NCI-H128 (cell line): ENCODE measurements around the gene IRF7.

Source experiments
- DNase-seq: peaks from one replicate; lab custom pipeline; 2025; ENCODE audit not compliant: unreplicated experiment; lab: John Stamatoyannopoulos, UW

The IRF7 gene

DNA sequence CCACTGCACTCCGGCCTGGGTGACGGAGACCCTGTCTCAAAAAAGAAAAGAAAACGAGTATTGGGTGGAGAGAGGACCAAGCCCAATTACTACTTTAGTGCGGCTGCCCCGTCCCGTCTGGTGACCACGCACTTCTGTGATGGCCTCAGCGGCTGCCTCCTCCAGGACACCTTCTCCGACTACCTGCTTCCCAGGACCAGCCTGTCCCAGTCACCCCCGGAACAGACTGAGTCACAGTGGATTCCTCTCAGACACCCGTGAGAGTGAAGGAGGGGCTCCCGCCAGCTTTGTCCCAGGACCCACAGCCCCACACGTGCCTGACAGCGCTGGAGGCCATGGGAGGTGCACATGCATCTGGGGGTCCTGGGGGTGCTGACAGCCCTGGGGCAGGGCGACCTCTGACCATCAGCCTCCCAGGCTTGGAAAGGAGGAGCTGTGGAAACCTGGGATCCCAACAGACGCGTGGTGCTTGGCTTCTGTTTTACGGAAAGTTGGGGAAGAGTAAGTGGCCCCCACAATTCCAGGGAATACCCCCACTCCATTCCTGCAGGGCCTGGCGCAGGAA lies 26.1 kb upstream of the IRF7 start:
- DNase-seq: no peak

DNA sequence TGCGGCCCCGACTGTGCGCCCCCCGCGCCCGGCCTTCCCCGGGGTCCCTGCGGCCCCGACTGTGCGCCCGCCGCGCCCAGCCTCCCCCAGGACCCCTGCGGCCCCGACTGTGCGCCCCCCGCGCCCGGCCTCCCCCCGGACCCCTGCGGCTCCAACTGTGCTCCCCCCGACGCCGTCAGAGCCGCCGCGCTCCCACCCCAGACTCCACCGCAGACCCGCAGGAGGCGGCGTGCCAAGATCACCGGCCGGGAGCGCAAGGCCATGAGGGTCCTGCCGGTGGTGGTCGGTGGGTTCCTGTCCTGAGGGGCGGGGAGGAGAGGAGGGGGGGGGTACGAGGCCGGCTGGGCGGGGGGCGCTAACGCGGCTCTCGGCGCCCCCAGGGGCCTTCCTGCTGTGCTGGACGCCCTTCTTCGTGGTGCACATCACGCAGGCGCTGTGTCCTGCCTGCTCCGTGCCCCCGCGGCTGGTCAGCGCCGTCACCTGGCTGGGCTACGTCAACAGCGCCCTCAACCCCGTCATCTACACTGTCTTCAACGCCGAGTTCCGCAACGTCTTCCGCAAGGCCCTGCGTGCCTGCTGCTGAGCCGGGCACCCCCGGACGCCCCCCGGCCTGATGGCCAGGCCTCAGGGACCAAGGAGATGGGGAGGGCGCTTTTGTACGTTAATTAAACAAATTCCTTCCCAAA lies 24.4 kb upstream of the IRF7 start:
- no peak for DNase-seq

DNA sequence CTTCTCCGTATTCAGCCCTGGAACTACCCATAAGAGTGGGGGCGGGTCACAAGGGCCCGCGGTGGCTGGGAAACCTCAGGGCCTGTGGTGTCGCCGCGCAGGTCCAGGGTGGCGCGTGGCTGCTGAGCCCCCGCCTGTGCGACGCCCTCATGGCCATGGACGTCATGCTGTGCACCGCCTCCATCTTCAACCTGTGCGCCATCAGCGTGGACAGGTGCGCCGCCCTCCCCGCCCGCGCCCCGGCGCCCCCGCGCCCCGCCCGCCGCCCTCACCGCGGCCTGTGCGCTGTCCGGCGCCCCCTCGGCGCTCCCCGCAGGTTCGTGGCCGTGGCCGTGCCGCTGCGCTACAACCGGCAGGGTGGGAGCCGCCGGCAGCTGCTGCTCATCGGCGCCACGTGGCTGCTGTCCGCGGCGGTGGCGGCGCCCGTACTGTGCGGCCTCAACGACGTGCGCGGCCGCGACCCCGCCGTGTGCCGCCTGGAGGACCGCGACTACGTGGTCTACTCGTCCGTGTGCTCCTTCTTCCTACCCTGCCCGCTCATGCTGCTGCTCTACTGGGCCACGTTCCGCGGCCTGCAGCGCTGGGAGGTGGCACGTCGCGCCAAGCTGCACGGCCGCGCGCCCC lies 23.7 kb upstream of the IRF7 start:
- DNase-seq: no peak

DNA sequence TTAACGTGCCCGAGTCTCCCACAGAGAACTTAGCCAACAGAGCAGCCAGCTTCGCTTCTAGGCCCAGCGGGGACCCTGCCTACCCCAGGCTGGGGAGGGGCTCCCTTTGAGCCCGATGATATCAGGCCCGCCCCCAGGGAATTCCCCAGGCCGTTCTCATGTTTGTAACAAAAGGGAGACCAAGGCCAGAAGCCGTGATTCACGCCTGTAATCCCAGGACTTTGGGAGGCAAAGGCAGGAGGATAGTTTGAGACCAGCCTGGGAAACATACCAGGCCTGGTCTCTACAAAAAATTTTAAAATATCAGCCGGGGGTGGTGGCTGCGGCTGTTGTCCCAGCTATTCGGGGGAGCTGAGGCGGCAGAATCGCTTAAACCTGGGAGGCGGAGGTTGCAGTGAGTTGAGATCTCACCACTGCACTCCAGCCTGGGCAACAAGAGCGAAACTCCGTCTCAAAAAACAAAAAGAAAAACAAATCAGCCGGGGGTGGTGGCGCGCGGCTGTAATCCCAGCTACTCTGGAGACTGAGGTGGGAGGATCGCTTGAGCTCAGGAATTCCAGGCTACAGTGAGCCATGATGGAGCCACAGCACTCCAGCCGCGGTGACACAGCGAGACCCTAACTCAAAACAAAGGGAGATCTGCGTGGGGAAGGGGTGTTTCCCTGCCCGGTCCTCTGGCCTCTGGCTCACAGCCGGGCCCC lies 23.0 kb upstream of the IRF7 start:
- DNase-seq: no peak

DNA sequence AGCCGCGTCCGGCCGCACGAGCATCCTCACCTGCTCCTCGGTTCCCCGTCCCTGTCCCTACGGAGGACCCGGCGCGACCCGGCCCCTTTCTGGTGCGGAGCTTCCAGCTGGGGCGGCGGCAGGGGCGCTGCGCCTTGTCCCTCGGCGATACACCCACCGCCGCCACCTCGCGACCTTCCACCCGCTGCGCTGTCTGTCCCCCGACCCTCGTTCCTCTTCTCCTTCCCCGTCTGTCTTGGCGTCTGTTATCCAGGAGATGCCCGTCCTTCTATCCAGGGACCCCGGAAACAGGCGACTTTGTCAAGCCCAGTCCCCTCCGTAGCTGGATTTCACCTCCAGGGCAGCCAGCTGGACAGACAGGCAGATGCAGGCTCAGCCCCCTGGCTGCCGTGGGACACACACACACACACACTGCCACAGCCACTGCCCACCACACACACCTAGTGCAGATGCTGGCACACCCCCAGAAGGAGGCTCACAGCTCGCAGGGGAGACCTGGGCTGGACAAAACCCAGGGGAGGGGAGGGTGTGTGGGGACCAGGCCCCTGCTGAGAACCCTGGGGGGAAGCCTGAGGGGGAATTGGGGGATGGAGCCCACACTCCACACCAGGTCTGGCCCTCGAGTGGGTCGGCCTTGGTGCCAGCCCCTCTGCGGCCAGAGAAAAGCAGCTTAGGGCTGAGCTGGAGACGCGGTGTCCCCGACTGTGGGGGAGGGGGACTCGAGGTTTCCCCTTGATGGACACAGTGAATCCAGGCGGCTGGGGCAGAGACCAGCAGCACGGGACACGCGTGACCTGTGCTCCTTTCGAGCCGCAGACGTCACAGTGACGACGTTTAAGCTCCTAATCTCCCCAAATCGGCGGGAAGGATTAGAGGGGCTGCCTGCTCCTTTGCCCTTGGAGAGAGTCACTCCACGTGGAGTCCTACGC lies 22.1 kb upstream of the IRF7 start:
- no peak for DNase-seq

DNA sequence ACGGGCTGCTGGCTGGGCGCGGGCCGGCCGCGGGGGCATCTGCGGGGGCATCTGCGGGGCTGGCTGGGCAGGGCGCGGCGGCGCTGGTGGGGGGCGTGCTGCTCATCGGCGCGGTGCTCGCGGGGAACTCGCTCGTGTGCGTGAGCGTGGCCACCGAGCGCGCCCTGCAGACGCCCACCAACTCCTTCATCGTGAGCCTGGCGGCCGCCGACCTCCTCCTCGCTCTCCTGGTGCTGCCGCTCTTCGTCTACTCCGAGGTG lies 21.5 kb upstream of the IRF7 start:
- DNase-seq: no peak

DNA sequence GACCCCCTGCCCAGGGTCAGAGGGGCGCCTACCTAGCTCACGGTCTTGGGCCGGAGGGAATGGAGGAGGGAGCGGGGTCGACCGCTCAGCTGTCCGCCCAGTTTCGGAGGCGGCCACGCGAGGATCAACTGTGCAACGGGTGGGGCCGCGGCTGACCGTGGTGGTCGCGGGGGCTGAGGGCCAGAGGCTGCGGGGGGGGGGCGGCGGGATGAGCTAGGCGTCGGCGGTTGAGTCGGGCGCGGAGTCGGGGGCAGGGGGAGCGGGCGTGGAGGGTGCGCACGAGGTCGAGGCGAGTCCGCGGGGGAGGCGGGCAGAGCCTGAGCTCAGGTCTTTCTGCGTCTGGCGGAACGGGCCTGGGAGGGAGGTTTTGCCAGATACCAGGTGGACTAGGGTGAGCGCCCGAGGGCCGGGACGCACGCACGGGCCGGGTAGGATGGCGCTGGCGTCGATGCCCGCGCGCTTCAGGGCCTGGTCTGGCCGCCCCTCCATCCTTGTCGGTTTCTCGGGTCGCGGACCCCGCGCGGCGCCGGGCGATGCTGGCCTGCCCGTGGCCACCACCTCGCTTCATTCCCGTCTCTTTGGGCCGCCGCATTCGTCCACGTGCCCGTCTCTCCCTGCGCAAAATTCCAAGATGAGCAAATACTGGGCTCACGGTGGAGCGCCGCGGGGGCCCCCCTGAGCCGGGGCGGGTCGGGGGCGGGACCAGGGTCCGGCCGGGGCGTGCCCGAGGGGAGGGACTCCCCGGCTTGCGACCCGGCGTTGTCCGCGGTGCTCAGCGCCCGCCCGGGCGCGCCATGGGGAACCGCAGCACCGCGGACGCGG lies 21.0 kb upstream of the IRF7 start, which contains the start of gene DRD4:
Gene DRD4, plus strand, starts transcription at position 759 of the 822 bp plus-strand sequence. Its CDS starts 36 bp downstream, at position 795.
- no peak for DNase-seq

DNA sequence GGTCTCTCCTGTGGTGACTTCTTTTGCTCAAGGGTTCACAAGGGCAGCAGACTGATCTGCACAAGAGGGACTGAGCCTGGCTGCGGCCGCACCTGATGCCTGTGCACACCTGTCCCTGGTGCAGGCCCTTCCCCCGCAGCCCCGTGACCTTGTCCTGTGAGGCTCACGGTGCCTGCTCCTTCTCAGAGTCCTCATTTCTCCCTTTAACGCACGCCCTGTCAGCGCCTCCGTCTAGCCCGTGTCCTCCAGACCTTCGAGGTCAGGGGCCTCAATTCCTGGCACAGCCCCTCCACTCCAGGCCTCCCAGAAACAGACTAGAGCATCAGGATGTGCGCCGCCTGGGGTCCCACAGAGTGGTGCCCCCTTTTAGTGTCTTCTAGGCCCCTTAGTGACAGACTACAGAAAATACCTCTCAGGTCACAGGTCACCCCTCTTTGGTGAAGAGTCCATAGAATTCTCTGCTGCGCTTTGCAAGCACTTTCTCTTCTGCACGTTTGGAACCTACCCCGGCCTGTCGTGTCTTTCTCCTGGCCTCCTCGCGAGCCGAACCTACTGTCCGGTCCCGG lies 20.3 kb upstream of the IRF7 start:
- DNase-seq: no peak

DNA sequence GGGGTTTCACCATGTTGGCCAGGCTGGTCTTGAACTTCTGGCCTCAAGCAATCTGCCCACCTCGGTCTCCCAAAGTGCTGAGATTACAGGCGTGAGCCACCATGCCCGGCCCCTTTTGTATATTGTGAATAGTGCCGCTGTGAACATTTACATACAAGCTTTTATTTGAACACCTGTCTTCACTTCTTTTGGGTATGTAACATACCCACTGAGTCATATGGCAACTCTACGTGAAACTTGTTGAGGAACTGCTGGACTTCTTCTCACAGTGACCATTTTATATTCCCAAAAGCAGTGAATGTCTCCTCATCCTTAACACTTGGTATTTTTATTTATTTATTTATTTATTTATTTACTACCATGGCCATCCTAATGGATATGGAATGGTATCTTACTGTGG lies 15.1 kb upstream of the IRF7 start:
- DNase-seq: no peak

DNA sequence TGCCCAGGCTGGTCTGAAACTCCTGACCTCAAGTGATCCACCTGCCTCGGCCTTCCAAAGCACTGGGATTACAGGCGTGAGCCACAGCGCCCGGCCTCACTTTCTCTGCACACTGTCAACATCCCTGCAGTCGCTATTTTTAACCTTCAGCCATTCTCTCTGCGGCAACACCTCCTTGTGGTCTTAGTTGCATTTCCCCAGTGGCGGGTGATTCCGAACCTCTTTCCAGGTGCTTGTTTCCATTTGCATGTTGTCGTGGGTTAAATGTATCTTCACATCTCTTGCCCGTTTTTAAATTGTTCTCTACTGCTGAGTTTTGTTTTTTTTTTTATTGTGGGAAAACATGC lies 13.5 kb upstream of the IRF7 start:
- no peak for DNase-seq

DNA sequence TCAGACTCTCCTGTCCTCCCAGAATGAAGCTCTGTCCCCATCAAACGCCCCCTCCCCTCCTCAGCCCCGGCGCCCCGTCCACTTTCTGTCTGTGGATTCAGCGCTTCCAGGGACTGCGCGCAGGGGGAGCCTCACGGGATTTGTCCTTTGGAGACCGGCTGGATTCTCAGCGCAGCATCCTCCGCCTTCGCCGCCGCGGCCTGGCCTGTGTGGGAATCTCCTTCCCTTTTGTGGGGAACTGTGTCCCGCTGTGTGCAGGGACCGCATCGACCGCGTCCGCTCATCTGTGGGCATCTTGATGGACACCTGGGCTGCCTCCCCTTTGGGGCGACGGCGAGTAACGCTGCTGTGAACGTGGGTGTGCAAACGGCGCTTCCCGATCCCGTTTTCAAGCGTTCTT lies 12.3 kb upstream of the IRF7 start:
- no peak for DNase-seq

DNA sequence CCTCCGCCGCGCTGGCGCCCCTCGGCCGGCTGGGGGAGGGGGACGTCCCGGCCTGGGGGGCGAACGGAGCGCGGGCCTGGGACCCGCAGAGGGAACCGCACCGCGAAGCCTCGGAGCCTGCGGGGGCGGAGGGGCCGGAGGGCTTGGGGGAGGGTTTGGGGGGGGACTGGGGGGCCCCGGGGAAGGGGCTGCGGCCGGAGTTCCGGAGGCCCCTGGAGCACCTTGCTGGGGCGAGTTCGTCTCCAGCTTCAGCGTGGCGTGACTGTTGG lies 11.5 kb upstream of the IRF7 start:
- no peak for DNase-seq

DNA sequence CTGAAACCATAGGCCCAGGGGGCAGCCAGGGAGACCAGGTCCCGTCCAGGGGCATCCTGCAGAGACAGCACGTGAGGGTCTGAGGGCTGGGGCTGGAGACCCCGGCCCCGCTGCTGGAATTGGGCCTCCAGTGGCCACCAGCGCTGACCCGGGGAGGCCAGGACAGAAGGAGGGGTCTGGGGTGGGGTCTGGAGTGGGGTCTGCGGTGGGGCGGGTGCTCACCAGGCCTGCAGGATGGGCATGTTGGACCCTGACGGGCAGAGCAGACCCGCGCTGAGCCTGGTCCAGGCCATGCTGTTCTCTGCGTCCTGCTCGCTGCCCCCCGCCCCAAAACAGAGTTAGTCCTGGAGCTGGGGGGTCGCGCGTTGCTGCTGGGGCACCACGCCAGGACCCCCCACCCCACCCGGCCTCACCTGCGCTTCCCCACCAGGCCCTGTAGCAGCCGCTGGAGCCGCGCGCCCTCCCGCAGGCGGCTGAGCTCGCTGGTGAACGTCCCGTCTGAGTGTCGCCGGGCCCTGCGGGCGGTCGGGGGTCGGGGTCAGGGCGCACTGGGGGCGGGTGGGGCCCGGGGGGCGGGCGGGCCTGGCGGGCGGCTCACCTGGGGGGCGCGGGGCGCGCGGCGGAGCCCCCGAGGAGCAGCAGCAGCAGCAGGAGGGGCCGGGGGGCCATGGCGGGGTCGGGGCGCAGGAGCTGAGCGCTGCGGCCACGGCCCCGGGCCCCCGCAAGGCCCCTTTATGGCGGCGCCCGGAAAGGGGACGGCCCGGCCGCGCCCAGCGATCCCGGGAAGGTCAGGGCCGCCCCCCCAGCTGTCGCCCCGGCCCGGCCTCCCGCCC lies 10.9 kb upstream of the IRF7 start, which contains the start of gene SCT:
Gene SCT, minus strand, starts transcription at position 707 of the 833 bp plus-strand sequence. Its CDS starts 38 bp downstream, at position 669.
- no peak for DNase-seq

DNA sequence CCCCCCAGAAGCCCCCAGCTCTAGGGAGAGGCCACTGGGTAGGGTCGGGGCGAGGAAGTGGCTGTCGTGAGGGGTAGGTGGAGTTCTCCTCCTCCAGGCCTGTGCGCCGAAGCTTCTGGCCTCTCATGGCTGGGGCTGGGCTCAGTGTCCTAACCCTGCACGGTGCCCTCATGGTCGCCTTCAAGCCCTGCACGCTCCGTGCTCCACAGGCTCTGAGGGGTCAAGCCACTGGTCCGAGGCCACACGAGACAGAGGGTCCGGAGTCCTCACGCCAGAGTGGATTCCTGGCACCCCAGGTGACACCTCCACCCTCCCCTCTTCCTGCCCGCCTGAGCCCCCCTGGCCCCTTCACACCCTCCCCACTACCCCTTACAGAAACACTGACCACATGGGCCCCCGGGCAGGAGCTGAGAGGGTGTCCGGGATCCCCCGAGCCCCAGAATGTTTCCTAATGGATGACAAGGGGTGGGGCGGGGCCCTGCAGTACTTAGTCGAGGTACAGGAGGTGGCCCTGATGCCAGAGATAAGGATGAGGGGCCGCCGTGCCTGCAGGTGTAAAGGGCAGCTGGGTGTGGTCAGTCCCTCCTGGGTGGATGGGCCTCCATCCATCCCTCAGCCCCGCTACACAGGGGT lies 10.0 kb upstream of the IRF7 start:
- DNase-seq: no peak

DNA sequence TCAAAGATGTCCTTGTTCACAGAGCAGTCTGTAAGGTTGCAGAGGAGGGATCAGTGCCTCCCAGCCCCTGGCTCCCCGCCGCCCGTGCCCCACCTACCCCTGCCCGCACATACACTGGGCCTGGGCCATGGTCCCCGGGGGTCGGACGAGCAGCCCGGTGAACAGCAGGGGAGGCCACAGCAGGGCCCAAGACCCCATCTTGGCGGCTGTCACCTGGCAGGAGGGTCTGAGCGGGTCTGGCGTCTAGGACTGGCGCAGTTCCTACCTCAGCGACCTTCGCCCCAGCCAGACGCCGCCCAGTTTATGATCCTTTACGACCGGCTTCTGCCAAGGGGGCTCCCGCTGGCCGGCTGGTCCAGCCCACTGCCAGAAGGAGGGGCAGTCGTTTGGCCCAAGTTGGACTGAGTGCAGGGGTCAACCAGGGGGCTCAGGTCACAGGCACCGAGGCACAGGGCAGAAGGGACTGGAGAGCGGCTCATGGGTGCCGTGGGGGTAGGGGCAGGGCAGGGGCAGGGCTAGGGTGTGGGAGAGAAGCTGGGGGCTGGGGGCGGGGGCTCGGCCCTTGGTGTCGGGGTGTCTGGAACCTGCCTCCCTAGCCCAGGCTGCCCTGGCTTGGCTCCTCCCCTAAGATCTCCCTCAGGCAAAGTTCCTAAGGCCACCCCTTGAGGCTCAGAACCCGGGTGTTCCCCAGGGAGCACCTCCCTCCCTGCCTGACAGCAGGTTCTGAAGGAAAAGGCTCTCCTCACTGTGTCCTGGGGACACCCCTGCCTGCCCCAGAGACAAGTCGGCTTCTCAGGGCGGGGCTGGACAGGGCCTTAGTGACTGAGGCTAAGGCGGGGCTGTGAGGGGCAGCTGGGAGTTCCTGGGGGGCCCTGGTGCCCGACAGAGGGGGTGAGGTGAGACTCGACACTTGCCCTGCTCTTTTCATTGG lies 9.2 kb upstream of the IRF7 start, which contains the start of gene CDHR5:
Gene CDHR5, minus strand, starts transcription at position 251 of the 931 bp plus-strand sequence. Its CDS starts 53 bp downstream, at position 198.
- DNase-seq: no peak

DNA sequence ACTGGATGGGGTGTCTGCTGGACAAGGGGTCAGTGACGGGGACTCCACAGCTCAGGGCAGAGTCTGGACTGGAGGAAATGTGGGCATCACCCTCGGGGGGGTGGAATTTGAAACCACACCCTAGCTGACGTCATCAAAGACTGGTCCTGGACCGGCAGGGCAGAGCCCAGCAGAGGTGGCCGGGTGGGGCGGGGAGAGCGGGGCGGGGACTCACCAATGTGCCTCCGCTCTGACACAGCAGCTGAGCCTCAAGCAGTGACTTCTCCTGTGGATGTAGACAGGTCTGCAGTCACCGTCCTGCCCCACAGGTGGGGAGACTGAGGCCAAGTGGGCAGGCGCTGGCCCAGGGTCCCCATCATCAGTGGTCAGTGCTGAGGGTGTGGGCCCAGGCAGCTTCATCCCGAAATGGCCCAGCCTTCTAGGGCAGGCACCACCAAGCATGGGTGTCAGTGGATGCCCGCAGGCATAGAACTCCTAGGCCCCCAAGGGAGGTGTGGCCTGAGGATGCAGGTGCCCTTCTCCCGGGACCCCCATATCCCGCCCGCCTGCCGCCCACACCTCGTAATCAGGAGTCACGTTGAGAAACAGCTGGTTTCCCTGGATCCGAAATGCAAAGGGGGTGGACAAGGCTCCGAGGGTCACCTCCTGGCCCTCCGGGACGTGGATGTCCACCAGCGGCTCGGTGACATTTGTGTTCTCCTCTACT lies 8.4 kb upstream of the IRF7 start:
- DNase-seq: no peak

DNA sequence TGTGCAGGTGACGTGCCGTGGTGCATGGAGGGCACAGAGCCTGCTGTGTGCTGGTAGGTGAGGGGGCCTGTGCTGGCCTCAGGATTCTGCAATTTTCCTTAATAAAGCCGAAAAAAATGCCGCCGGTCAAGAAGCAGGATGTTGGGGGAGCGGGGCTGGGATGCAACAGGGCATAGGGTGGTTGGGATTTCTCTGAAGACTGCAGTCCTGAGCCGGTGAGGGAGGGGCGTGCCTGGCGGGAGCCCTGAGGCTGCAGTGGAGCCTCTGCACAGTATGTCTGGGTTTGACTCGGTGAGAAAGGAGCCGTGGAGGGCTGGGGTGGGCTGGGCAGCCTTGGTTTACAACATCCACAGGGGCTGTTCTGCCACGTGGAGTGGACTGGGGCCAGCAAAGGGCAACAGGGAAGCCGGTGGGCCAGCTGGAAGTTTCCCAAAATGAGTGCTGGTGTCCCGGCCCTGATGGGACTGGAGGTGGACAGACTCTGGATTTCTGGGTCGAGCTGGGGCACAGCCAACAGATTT lies 7.7 kb upstream of the IRF7 start:
- no peak for DNase-seq
